ENCODE measurements around the gene PHTF2.

Gene PHTF2

DNA sequence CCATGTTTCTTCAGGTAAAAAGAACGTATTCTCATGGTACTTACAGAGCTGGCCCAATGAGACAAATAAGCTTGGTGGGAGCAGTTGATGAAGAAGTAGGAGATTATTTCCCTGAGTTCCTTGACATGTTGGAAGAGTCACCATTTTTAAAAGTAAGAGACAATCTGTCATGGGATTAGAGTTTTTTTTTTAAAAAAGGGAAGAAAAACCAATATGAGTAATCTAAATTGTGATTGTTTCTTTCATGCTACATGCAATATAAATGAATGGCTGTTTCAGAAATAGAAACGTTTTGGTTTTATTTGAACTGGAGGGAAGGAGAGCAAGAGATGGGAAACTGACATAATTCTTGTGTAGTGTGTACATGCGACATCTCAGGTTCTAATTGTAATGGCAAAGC, 33.1 kb upstream of the PHTF2 start:
- DNase-seq (ENCODE audit: low read depth): no peak
- TF ChIP-seq, protein P1, sequence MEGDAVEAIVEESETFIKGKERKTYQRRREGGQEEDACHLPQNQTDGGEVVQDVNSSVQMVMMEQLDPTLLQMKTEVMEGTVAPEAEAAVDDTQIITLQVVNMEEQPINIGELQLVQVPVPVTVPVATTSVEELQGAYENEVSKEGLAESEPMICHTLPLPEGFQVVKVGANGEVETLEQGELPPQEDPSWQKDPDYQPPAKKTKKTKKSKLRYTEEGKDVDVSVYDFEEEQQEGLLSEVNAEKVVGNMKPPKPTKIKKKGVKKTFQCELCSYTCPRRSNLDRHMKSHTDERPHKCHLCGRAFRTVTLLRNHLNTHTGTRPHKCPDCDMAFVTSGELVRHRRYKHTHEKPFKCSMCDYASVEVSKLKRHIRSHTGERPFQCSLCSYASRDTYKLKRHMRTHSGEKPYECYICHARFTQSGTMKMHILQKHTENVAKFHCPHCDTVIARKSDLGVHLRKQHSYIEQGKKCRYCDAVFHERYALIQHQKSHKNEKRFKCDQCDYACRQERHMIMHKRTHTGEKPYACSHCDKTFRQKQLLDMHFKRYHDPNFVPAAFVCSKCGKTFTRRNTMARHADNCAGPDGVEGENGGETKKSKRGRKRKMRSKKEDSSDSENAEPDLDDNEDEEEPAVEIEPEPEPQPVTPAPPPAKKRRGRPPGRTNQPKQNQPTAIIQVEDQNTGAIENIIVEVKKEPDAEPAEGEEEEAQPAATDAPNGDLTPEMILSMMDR (IDR thresholded peaks at IDR 0.05; ENCODE audit: control insufficient read depth, extremely low read depth, insufficient read depth): no peak
- H3K4me3 ChIP-seq (ENCODE audit: low read depth, low read length): no peak overlapping the region

- TF ChIP-seq, protein P1 (IDR thresholded peaks at IDR 0.05; ENCODE audit: control insufficient read depth, extremely low read depth, insufficient read depth): no peak
- no peak for DNase-seq (ENCODE audit: low read depth)
- no peak overlapping the region for H3K4me3 ChIP-seq (ENCODE audit: low read depth, low read length)
Observed at GRCh38 chr7:77765906-77766800, 32.4 kb upstream of the PHTF2 start.

- no peak for DNase-seq (ENCODE audit: low read depth)
- TF ChIP-seq, protein P1 (IDR thresholded peaks at IDR 0.05; ENCODE audit: control insufficient read depth, extremely low read depth, insufficient read depth): no peak
- H3K4me3 ChIP-seq (ENCODE audit: low read depth, low read length): no peak overlapping the region
Observed at GRCh38 chr7:77766801-77767605, 31.6 kb upstream of the PHTF2 start.

- TF ChIP-seq, protein P1 (IDR thresholded peaks at IDR 0.05; ENCODE audit: control insufficient read depth, extremely low read depth, insufficient read depth): no peak
- no peak overlapping the region for H3K4me3 ChIP-seq (ENCODE audit: low read depth, low read length)
- no peak for DNase-seq (ENCODE audit: low read depth)
Observed at GRCh38 chr7:77770316-77770715, 28.3 kb upstream of the PHTF2 start.

- no peak overlapping the region for H3K4me3 ChIP-seq (ENCODE audit: low read depth, low read length)
- no peak for DNase-seq (ENCODE audit: low read depth)
- TF ChIP-seq, protein P1 (IDR thresholded peaks at IDR 0.05; ENCODE audit: control insufficient read depth, extremely low read depth, insufficient read depth): no peak
Observed at GRCh38 chr7:77771901-77772300, 26.7 kb upstream of the PHTF2 start.

GRCh38 chr7:77778535-77778934, 20.0 kb upstream of the PHTF2 start:
- DNase-seq (ENCODE audit: low read depth): no peak
- no peak overlapping the region for H3K4me3 ChIP-seq (ENCODE audit: low read depth, low read length)
- TF ChIP-seq, protein P1 (IDR thresholded peaks at IDR 0.05; ENCODE audit: control insufficient read depth, extremely low read depth, insufficient read depth): no peak

All from LNCaP clone FGC (cell line).